ENCODE measurements around the gene SPARCL1. TPM values are rescaled to one million over a fixed set of nuclear protein-coding genes. Genes with fewer than 3 reads are reported as not detected.

SPARCL1 gene
- total and polyA plus RNA-seq, 2 donors (not counting 3 experiments of a cell fraction or from before 2014, with no cell fraction given) = not detected

GRCh38 chr4:87541956-87542709, 13.0 kb upstream of the SPARCL1 start:
- no peak overlapping the region for H3K9ac ChIP-seq (replicated peaks; ENCODE audit: extremely low read depth, insufficient read depth, low read length)
- H3K4me3 ChIP-seq (replicated peaks in 1 of 3; ENCODE audit: insufficient read depth in 1 of 3, low read depth in 1 of 3, low read length in 3 of 3) = no peak overlapping the region
- no peak for FAIRE-seq
- H3K9me1 ChIP-seq (replicated peaks; ENCODE audit: control insufficient read depth, extremely low read depth, insufficient read depth, low read length) = no peaks in the 10 kb centered on the region
- no peaks in the 10 kb centered on the region for H3K36me3 ChIP-seq (ENCODE audit: control insufficient read depth in 2 of 2, extremely low read depth in 1 of 2, insufficient read depth in 2 of 2, low read length in 2 of 2)
- no peaks in the 10 kb centered on the region for H4K20me1 ChIP-seq (replicated peaks; ENCODE audit: control insufficient read depth, extremely low read depth, insufficient read depth, low read length)
- no peak overlapping the region for H3K27ac ChIP-seq (ENCODE audit: insufficient read depth, low read depth, low read length)
- H3K79me2 ChIP-seq (ENCODE audit: control insufficient read depth, insufficient read depth, low read length) = no peaks in the 10 kb centered on the region
- BruUV-seq (replicated peaks) = no TSS peak
- no peaks in the 10 kb centered on the region for H3K9me3 ChIP-seq (replicated peaks; ENCODE audit: control insufficient read depth, insufficient read depth, low read length)
- POLR2A ChIA-PET = no interaction called here
- H2AFZ ChIP-seq (ENCODE audit: low read depth, low read length) = no peak overlapping the region
- H3K27me3 ChIP-seq (ENCODE audit: control insufficient read depth in 2 of 2, insufficient read depth in 2 of 2, low read length in 2 of 2) = peaks cover 0 to 3% of the 10 kb centered on the region in 2 experiments
- DNase-seq (ENCODE audit: low read depth, low spot score) = no peak
- dilution Hi-C loops (cut with MboI; ENCODE audit: extremely low pct_ligation_motif_present, low sequenced_read_pairs) = no loop called here
- H3K4me1 ChIP-seq (ENCODE audit: control insufficient read depth, extremely low read depth, insufficient read depth, low read length) = no peaks in the 10 kb centered on the region
- intact Hi-C loops (cut with micrococcal nuclease) = no loop called here
- no peak overlapping the region for H3K4me2 ChIP-seq (ENCODE audit: insufficient read depth, low read length)
- CTCF ChIA-PET = interaction anchor here (1.0 to 2.7 kb wide), 7 partner anchors 27 to 677 kb away, joined by 3 to 15 read pairs (median 4); no protein-coding TSS in a partner anchor
- TF ChIP-seq MAX (IDR thresholded peaks at IDR 0.05; ENCODE audit: insufficient read depth, insufficient read length) (no peak), CTCF (IDR thresholded peaks at IDR 0.05; ENCODE audit: extremely low read depth in 1 of 2, insufficient read depth in 1 of 2, low read depth in 1 of 2, low read length in 2 of 2) (no peak)

GRCh38 chr4:87541521-87541920, 12.3 kb upstream of the SPARCL1 start:
- Histone ChIP-seq H3K9me1 (replicated peaks; ENCODE audit: control insufficient read depth, extremely low read depth, insufficient read depth, low read length) (no peaks in the 10 kb centered on the region), H4K20me1 (replicated peaks; ENCODE audit: control insufficient read depth, extremely low read depth, insufficient read depth, low read length) (no peaks in the 10 kb centered on the region), H3K27me3 (ENCODE audit: control insufficient read depth in 2 of 2, insufficient read depth in 2 of 2, low read length in 2 of 2) (peaks cover 0 to 3% of the 10 kb centered on the region in 2 experiments), H3K79me2 (ENCODE audit: control insufficient read depth, insufficient read depth, low read length) (no peaks in the 10 kb centered on the region), H2AFZ (ENCODE audit: low read depth, low read length) (no peak overlapping the region), H3K36me3 (ENCODE audit: control insufficient read depth in 2 of 2, extremely low read depth in 1 of 2, insufficient read depth in 2 of 2, low read length in 2 of 2) (no peaks in the 10 kb centered on the region), H3K27ac (ENCODE audit: insufficient read depth, low read depth, low read length) (no peak overlapping the region), H3K9ac (replicated peaks; ENCODE audit: extremely low read depth, insufficient read depth, low read length) (no peak overlapping the region), H3K4me1 (ENCODE audit: control insufficient read depth, extremely low read depth, insufficient read depth, low read length) (no peaks in the 10 kb centered on the region), H3K4me3 (replicated peaks in 1 of 3; ENCODE audit: insufficient read depth in 1 of 3, low read depth in 1 of 3, low read length in 3 of 3) (no peak overlapping the region), H3K4me2 (ENCODE audit: insufficient read depth, low read length) (no peak overlapping the region), H3K9me3 (replicated peaks; ENCODE audit: control insufficient read depth, insufficient read depth, low read length) (no peaks in the 10 kb centered on the region)
- intact Hi-C loops (cut with micrococcal nuclease) = no loop called here
- DNase-seq (ENCODE audit: low read depth, low spot score) = no peak
- no peak for TF ChIP-seq MAX (IDR thresholded peaks at IDR 0.05; ENCODE audit: insufficient read depth, insufficient read length)
- TF ChIP-seq POLR2AphosphoS5 (IDR thresholded peaks at IDR 0.05; ENCODE audit: insufficient read depth, low read depth, low read length) = no peak
- TF ChIP-seq JUN (IDR thresholded peaks at IDR 0.05; ENCODE audit: borderline replicate concordance, insufficient read depth, insufficient read length, low read depth) = no peak
- TF ChIP-seq POLR2A (IDR thresholded peaks at IDR 0.05; ENCODE audit: low read depth, low read length) = no peak
- no peak for TF ChIP-seq MYC (IDR thresholded peaks at IDR 0.05; ENCODE audit: low read depth, low read length)
- no peak for TF ChIP-seq EZH2 (IDR thresholded peaks at IDR 0.05; ENCODE audit: borderline replicate concordance, low read depth, low read length, severe bottlenecking)
- no peak for TF ChIP-seq GATA2 (IDR thresholded peaks at IDR 0.05; ENCODE audit: insufficient read depth, insufficient read length, low read depth, low read length)
- no peak for TF ChIP-seq CTCF (IDR thresholded peaks at IDR 0.05; ENCODE audit: extremely low read depth in 1 of 2, insufficient read depth in 1 of 2, low read depth in 1 of 2, low read length in 2 of 2)
- TF ChIP-seq FOS (IDR thresholded peaks at IDR 0.05; ENCODE audit: borderline replicate concordance, insufficient read depth, low read length) = no peak
- no TSS peak for BruUV-seq (replicated peaks)
- POLR2A ChIA-PET = no interaction called here
- CTCF ChIA-PET = interaction anchor here (1.0 to 2.7 kb wide), 8 partner anchors 27 to 678 kb away, joined by 3 to 15 read pairs (median 4); no protein-coding TSS in a partner anchor
- no peak for FAIRE-seq
- dilution Hi-C loops (cut with MboI; ENCODE audit: extremely low pct_ligation_motif_present, low sequenced_read_pairs) = no loop called here

All from endothelial cell of umbilical vein (primary cell).